ENCODE results near the gene VPS37B. TPM values are rescaled to one million over a fixed set of nuclear protein-coding genes. Genes with fewer than 3 reads are reported as not detected.

The VPS37B gene
- total RNA-seq, 1 donor from 2014 or later: 73.4 TPM

- no peak for DNase-seq (ENCODE audit: low read depth)
- H3K4me3 ChIP-seq (ENCODE audit: low read depth, low read length): no peak overlapping the region
- TF ChIP-seq CTCF (conservative IDR thresholded peaks at IDR 0.05; ENCODE audit: low read depth, low read length): no peak
Observed at GRCh38 chr12:122868471-122869177, 27.3 kb downstream of the VPS37B start.

GRCh38 chr12:122867691-122868461, 28.0 kb downstream of the VPS37B start:
- H3K4me3 ChIP-seq (ENCODE audit: low read depth, low read length): no peak overlapping the region
- no peak for DNase-seq (ENCODE audit: low read depth)
- TF ChIP-seq CTCF (conservative IDR thresholded peaks at IDR 0.05; ENCODE audit: low read depth, low read length): peak; percentile 49

- no peak overlapping the region for H3K4me3 ChIP-seq (ENCODE audit: low read depth, low read length)
- TF ChIP-seq CTCF (conservative IDR thresholded peaks at IDR 0.05; ENCODE audit: low read depth, low read length): no peak
- no peak for DNase-seq (ENCODE audit: low read depth)
Observed at GRCh38 chr12:122866950-122867607, 28.8 kb downstream of the VPS37B start.

- no peak for DNase-seq (ENCODE audit: low read depth)
- TF ChIP-seq CTCF (conservative IDR thresholded peaks at IDR 0.05; ENCODE audit: low read depth, low read length): no peak
- no peak overlapping the region for H3K4me3 ChIP-seq (ENCODE audit: low read depth, low read length)
Observed at GRCh38 chr12:122866379-122866778, 29.5 kb downstream of the VPS37B start.

- H3K4me3 ChIP-seq (ENCODE audit: low read depth, low read length): no peak overlapping the region
- DNase-seq (ENCODE audit: low read depth): no peak
- TF ChIP-seq CTCF (conservative IDR thresholded peaks at IDR 0.05; ENCODE audit: low read depth, low read length): peak; percentile 65
Observed at GRCh38 chr12:122865268-122866231, 30.4 kb downstream of the VPS37B start.

- H3K4me3 ChIP-seq (ENCODE audit: low read depth, low read length): no peak overlapping the region
- no peak for DNase-seq (ENCODE audit: low read depth)
- no peak for TF ChIP-seq CTCF (conservative IDR thresholded peaks at IDR 0.05; ENCODE audit: low read depth, low read length)
Observed at GRCh38 chr12:122864894-122865253, 31.1 kb downstream of the VPS37B start.

Measured in epithelial cell of proximal tubule (primary cell).